Measurements from ENCODE around the gene LCMT1.
"Not testable (repeated sequence)": the region's sequence is repeated elsewhere in the genome, so short reads cannot be mapped to it uniquely, and the experiment has no call there.

LCMT1 gene

DNA sequence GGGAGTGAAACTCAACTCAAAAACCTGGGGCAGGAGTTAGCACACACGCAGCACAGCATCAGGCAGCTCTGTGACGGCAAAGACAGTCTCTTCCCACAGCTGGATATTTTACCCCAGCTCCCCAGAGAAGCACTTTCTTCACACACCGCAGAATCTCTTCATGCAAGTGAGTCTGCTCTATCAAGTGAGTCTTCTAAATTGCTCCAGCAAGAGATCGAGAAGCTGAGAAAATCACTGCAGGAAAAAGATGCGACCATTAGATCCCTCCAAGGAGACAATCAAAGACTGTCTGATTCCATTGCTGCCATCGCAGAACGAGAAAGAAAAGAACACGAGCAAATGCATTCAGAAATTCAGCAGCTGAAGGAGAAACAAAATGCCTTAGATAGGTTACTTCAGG, 16.9 kb upstream of the LCMT1 start:
- DNase-seq (ENCODE audit: low read depth in 1 of 2, low spot score in 1 of 2), result no peak

DNA sequence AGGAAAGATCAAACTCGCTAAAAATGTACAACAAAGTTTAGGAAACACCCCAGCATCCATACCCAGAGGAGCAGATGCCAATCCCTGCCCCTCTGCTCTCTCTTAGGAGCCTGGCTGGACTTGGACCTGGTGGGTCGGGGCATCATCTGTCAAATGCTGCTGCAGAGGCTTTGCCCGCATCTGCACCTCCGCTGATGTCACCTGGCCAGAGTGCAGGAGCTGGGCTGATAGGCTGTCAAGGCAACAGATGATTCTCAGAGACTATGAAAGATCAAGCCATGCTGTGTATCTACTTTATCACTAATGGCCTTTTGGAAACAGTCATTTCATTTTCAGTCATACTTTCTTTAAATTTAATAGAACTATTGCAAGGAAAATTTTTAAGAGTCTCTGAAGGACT, 15.9 kb upstream of the LCMT1 start:
- DNase-seq (ENCODE audit: low read depth in 1 of 2, low spot score in 1 of 2), result no peak

DNA sequence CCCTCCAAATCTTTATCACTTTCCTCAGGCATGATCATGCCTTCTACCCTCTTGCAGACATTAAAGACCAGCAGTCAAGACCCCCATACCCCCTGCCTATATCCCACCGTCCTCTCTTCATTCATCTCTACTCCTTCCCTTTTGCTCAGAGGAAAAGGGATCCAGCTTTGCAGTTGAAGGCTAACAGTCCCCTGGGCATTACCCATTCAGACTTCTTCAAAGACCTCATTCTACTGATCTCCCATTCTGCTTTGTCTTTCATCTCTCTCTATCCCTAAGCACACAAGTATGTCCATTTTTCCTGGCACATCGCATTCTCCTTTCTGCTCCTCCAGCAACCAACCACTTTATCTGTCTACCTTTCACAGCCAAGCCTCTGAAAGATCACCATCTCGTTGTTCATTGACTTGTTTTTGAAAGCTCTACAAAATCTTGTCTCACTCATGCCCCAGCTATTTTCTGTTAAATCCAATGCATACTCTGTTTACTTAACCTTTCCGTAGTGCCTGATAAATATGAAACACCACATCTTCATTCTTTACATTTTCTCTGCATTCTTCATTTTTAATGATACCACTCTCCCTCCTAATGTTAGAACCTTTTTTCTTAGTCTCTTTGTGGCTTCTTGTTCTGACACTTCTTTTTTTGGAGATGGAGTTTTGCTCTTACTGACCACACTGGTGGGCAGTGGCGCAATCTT, 14.1 kb upstream of the LCMT1 start:
- no peak for DNase-seq (ENCODE audit: low read depth in 1 of 2, low spot score in 1 of 2)

DNA sequence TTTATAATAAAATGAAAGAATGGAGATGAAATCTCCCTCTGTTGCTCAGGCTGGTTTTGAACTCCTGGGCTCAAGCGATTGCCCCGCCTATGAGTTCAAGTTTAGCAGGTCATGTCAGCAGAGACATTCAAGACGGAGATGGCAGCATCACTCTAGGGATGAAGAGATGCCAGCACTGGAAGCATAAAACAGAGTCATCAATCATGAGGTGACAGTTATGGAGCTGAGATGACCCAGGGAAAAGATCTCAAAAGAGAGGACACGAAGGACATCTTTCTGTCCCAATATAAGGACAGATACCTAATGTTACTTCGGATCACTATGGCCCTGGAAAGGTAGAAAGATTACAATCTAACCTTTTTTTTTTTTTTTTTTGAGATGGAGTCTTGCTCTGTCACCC, 11.0 kb upstream of the LCMT1 start:
- DNase-seq (ENCODE audit: low read depth in 1 of 2, low spot score in 1 of 2), result no peak

DNA sequence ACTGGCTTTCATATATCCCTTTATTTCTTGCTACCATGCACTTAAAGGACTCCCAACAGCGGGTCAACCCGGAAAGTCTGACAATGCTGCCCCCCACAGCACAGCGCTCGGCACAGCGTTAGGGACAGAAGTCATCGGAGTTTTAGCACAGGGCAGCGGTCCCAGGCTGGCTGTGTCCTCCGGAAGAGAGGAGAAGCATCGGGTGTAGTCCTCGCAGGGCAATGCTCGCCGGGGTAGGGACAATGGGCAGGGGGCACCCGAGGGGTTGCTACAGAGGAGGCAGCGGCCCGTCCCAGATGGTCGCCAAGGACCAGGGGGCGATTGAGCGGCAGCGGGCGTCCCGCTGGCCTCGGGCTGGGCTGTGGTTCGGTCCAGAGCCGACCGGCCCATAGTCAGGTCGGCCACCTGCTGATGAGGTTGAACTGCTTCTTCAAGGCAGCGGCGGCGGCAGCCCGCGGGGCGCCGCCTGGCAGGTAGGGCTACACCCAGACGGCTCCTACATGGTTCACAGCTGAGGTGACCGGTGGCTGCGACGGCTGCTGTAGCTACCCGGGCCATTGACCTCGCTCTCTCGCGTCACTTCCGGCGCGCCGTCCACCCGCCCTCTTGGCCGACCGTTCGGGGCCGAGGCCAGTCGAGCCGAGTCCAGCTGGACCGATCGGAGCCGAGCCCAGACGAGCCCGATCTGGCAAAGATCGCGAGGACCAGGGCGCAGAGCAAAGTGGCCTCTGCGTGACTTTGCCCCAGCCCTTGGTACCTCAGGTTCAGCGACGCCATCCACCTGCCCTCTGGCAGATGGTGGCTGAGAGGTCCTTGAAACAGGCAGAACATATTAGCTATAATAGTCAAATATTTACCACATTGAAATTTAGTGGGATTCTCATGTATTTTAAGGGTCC, 4.7 kb upstream of the LCMT1 start:
- peak; percentile 37 to 52 for DNase-seq (ENCODE audit: low read depth in 1 of 2, low spot score in 1 of 2)

DNA sequence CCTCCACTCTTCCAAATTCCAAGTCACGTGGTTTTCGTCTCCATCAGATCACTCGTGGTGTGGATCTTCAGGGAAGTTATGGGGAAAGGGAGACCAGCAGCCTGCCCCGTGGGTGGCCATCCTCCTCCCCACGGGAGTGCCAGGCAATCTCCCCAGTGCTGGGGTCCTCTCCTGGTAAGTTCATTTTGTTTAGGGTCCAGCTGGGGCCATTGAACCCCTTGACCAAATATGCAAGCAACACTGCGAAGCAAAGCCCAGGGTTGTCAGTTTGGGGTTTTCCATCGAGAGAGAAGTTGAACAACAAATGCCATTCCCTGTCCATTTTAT, 4.1 kb upstream of the LCMT1 start:
- DNase-seq (ENCODE audit: low read depth in 1 of 2, low spot score in 1 of 2), result no peak

DNA sequence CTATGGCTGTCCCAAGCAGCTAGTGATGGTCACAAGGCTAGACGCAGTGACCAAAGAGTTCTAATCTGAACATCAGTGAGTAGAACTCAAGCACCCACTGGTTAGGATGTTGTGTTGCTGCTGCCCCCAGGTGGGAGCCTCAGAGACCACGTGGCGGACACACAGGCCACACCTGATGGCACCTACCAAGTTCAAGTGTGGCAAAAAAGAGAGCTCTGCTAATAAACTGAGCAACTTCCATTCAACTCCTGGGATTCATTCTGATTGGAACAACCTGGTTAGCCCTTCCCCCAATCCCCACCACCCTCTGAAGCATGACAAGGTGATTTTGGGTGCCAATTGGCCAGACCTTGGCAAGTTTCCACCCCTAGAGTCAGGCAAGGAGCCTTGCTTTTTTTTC, 3.5 kb upstream of the LCMT1 start:
- DNase-seq (ENCODE audit: low read depth in 1 of 2, low spot score in 1 of 2), result no peak

DNA sequence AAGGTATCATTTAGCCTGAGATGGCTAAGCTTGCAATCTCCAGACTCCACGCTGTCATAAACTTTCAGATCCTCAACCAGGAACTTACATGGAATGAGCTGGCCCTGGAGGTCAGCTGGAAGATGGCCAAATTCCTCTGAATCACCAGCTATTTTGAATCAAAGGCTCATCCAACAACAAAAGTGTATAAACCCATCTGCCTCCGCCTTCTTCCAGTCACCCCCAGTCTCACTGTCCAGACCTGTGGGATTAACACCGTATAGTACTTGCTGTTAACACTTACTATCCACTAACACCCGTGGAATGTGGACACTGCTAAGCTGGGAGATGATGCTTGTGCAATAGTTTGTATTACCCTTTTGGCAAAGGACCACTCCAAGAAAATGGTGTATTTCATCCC, 1.9 kb upstream of the LCMT1 start:
- no peak for DNase-seq (ENCODE audit: low read depth in 1 of 2, low spot score in 1 of 2)

DNA sequence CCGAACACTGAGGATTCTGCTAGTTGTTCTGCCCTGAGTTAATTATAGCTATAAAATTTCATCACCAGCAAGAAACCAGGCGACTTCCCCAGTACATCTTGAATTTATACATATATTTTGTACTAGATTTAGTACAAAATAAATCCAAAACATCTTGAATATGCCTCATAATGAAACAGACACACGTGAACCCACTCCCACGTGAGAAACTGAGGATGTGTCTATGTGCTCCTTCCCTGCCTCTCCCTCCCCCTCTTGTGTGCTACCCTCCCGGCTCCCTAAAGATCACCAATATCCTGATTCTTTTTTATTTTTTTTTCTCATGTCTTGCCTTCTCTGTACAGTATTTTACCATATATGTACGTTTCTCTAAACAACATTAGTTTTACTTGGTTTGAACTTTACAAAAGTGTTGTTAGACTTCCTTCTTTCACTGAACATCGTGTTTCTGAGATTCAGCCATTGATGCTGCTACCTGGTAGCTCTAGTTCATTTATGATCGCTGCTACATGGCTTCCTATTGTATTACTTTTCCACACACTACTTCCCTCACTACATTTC, 1.1 kb upstream of the LCMT1 start:
- no peak for DNase-seq (ENCODE audit: low read depth in 1 of 2, low spot score in 1 of 2)

DNA sequence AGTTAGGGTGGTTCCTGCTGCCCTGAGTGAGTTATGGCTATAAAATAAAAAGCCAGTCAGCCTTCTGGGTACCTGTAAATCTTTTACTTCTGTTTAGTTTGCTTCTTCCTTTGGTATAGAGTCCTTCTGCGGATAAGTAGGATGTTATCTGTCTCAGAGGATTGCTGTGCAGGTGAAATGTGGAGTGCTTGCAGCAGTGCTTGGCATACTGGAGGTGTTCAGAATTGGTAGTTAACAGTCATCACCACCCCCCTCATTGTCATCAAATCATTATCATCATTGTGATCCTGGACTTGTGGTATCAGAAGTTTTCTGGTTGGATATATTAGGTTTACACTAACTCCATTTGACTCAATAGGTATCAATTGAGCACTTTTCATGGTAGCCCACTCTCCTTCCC, 2.6 kb downstream of the LCMT1 start:
- no peak for DNase-seq (ENCODE audit: low read depth in 1 of 2, low spot score in 1 of 2)

DNA sequence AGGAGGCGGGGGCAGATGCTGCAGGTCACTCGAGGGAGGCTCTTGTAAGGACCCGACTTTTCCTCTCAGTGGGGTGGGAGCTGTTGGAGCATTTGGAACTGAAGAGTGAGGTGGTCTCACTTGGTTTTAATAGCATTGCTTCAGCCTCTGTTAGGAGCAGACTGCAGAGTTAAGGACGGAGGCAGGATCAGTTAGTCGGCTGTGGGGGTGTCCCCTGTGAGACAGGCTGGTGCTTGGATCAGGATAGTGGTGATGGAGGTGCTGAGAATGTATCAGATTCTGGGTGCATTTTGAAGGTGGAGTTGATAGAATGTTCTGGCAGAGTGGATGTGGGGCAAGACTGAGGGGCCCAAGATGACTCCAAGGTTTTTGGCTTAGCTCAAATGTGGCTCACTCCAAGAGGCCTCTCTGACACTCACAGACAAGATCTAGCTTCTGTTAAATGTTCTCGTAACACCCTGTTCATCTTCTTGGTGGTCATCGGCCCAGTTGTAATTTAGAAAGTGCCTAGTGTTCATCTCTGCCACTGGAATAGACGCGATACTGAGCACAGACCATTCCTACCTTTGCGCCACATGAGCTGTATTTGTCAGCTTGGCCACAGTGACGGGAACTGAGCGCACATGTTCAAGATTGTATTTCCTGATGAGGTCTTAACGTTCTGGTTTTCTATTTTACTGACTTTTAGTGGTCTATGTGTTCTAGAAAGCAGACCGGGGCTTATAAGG, 7.5 kb downstream of the LCMT1 start:
- DNase-seq (ENCODE audit: low read depth in 1 of 2, low spot score in 1 of 2), result no peak

DNA sequence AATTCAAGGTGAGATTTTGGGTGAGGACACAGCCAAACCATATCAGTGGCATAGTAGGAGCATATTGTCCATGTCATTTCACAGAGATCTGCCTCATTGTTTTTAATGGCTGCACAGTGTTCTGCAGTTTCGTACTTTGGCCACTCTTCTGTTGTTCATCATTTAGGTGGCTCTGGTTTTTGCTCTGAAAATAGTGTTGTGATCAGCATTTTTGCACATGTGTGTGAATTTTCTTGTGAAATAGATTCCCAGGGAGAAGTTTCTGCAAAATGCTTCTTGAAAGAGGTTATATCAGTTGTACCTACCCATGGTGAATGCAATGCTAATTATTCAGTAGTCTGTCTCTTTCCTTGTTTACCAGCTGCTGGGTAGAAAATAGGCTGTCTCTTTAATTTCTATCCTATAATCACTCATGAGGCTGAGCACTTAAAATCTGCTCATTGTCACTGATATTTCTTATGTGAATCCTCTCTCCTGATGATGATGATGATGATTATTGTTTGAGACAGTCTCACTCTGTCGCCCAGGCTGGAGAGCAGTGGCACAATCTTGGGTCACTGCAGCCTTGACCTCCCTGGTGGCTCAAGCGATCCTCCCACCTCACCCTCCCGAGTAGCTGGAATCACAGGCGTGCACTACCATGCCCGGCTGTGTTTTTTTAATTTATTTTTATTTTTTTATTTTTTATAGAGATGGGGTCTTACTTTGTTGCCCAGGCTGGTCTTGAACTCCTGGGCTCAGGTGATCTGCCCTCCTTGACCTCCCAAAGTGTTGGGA, 10.5 kb downstream of the LCMT1 start:
- no peak for DNase-seq (ENCODE audit: low read depth in 1 of 2, low spot score in 1 of 2)

DNA sequence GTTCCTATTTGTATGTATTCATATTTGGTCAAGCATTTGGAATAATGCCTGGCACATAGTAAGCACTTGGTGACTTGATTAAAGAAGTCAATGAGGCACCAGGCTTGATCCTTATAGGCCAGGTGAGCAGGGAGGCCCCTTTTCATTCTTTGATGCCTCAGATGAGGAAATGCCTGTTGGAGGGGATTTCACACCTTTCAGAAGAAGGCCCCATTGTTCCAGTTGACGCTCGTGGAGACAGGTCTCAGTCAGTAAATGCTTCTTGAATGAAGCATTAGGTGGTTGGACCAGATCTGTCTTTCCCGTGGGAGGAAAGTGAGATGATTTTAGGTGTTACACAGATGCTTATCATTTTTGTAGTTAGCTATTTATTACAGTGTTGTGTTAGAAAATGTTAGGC, 13.0 kb downstream of the LCMT1 start:
- no peak for DNase-seq (ENCODE audit: low read depth in 1 of 2, low spot score in 1 of 2)

DNA sequence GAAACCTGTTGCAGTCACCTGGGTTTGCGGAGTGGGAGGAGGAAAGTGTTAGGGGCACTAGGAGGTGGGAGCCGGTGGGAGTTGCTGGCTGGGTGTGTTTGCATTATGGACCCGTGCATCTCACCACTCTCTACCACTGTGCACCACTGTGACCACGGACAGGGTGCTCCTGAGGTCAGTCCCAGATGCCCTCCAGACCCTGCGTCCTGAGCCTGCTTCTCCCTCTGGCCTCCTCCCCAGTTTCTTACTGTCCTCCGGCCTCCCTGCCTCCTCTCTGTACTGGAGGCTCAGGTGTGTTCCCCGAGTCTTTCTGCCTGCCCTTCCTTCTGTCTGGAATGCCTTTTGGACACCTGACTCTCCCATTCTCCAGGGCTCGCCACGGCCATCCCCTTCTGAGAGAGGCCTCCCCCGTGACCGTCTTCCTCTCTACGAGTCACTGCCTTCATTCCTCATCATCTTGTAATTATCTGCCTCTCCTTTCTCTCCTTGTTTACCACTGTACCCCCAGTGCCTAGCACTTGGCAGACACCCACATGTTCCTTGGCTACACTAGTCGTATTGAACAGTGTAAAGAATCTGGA, 14.6 kb downstream of the LCMT1 start:
- DNase-seq (ENCODE audit: low read depth in 1 of 2, low spot score in 1 of 2), result not testable (repeated sequence)

DNA sequence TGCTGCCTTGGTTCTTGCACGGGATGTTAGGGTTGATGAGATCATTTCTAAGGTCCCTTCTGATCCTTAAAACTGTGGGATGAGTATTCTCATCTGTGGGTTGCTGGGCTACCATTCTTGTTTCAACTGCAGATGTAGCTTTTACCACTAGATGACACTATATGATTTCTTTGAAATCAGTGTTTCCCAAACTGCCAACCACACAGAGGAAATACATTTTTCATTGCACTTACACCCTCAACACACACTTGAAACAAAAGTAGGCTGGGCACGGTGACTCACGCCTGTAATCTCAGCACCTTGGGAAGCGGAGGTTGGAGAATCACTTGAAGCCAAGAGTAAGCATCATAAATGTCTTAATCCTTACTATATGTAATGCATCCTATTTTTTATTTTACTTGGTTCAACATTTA, 15.3 kb downstream of the LCMT1 start:
- no peak for DNase-seq (ENCODE audit: low read depth in 1 of 2, low spot score in 1 of 2)

DNA sequence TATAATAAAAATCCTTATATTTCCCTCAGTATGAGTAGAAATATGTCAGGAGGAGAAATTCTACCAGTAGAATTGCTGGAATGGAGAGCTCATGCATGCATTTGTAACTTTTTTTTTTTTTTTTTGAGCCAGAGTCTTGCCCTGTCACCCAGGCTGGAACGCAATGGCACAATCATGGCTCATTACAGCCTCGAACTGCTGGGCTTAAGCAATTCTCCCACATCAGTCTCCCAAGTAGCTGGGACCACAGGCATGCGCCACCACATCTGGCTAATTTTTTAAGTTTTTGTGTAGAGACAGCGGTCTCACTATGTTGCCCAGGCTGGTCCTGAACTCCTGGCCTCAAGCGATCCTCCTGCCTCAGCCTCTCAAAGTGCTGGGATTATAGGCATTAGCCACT, 21.2 kb downstream of the LCMT1 start:
- not testable (repeated sequence) for DNase-seq (ENCODE audit: low read depth in 1 of 2, low spot score in 1 of 2)

DNA sequence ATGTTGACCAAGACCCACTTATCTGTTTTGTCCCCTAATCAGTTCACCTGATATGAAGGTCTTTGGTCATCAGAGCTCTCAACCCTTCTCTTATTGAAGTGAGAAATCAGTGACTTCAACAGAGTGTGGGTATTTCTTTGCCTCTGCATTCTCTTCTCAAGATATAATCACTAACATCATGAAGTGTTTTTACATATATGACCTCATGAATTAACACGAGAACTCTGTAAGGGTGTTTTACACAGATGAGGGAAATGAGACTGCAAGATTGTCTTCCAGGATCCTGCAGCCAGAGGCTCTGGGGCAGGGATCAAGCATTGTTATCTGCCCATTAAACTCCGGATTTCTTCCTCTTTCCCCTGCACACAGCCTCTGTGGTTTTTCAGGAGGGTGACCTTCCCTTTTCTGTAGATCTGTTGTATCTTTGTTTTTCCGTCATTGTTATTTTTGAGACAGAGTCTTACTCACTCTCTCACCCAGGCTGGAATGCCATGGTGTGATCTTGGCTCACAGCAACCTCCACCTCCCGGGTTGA, 22.7 kb downstream of the LCMT1 start:
- DNase-seq (ENCODE audit: low read depth in 1 of 2, low spot score in 1 of 2), result no peak

DNA sequence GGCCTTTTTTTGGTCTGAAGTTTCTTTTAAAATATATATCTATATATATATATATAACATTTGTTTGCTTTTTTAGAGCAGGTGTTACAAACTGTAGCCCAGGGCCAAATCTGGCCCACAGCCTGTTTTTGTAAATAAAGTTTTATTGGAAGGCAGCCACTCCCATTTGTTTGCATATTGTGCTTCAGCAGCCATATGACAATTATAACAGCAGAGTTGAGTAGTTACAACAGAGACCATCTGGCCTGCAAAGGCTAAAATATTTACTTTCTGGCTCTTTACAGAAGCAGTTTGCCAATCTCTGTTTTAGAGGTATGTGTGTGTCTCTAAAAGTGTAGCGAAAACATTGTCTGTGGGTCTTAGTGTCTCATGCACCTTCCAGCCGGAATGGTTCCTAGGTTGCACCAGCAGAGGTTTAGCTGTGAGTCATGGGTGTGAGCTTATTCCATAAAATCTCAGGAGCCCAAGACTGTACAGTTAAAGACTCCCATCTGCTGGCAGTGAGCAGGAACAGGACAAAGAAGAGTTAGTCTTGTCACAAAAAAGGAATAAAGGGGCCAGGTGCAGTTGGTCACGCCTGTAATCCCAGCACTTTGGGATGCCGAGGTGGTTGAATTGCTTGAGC, 23.8 kb downstream of the LCMT1 start:
- no peak for DNase-seq (ENCODE audit: low read depth in 1 of 2, low spot score in 1 of 2)

DNA sequence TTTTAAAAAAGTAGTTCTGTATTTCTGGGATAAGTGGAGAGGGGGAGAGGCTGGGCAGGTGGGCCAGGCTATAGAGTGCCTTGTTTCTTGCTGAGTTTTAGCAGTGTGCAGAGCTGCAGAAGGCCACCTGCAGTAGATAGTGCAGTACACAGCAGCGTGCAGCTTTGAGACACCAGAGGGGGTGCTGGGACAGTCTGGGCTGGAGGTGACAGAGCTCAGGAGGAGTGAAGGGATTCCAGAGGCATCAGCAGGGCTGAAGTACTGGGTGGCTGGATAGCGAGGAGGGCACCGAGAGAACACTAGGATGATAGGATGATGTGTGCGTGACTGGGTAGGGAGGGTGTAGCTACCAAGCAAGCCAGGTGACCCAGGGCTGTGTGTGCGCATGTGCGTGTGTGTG, 26.6 kb downstream of the LCMT1 start:
- no peak for DNase-seq (ENCODE audit: low read depth in 1 of 2, low spot score in 1 of 2)

DNA sequence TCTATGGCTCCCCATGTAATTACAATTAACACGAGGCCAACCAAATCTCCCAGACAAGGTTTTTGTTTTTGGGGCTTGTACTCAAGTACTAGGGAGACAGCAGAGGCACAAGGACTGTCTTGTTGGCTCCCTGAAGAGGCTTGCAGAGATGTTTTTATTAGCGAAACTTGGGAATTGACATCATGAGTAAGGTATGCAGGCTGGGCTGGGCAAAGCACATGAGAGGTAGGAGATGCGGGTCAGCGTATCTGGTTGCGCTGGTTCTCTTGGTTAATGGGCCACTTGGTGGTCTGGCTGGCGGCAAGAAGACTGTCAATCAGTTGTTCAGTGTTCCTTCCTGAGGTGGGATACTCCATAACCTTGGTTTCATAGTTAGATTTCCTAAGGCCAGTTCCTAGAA, 28.9 kb downstream of the LCMT1 start:
- DNase-seq (ENCODE audit: low read depth in 1 of 2, low spot score in 1 of 2), result no peak

Data from stimulated activated CD4-positive, alpha-beta T cell treated with anti-CD3 and anti-CD28 coated beads, Interleukin-15, amount 100 ng/mL, for 1 hour (primary cell).